Osteoblast (primary cell): ENCODE results near the gene TRIAP1. TPM values are rescaled to one million over a fixed set of nuclear protein-coding genes. Genes with fewer than 3 reads are reported as not detected.

Experiments used
- DNase-seq: peaks from one replicate; pipeline ENCODE4 v3.0.0; 2011; ENCODE audit warnings: low spot score, mixed read lengths; ENCODE audit not compliant: insufficient read length; ENCODE audit errors: missing footprints
- H2AFZ ChIP-seq: 2 replicates; pipeline ENCODE4 v1.6.0; 2011; ENCODE audit warnings: mild to moderate bottlenecking, low read length
- H3K27ac ChIP-seq: 2 replicates; pipeline ENCODE4 v1.5.1; 2011; ENCODE audit warnings: mild to moderate bottlenecking, low read depth, low read length, moderate library complexity
- H3K27me3 ChIP-seq: 2 replicates; pipeline ENCODE4 v1.6.0; 2012; ENCODE audit warnings: mild to moderate bottlenecking, control low read depth, inconsistent platforms, low read length, moderate library complexity; ENCODE audit not compliant: insufficient read depth
- H3K36me3 ChIP-seq: 2 replicates; pipeline ENCODE4 v1.5.1; 2011; ENCODE audit warnings: mild to moderate bottlenecking, low read length, control low read depth, moderate library complexity; ENCODE audit not compliant: insufficient read depth
- H3K4me1 ChIP-seq: 2 replicates; pipeline ENCODE4 v1.5.1; 2011; ENCODE audit warnings: mild to moderate bottlenecking, low read length, control low read depth, moderate library complexity; ENCODE audit not compliant: insufficient read depth
- H3K4me2 ChIP-seq: 2 replicates; pipeline ENCODE4 v1.6.0; 2011; ENCODE audit warnings: mild to moderate bottlenecking, low read length; ENCODE audit not compliant: insufficient read depth
- H3K4me3 ChIP-seq: fragments of 200-600 bp; sonication (generic); 3 replicates; pipeline ENCODE4 v1.5.1; 2012; ENCODE audit warnings: mild to moderate bottlenecking, low read length, inconsistent platforms; ENCODE audit not compliant: insufficient read depth
- H3K79me2 ChIP-seq: 2 replicates; pipeline ENCODE4 v1.6.0; 2012; ENCODE audit warnings: mild to moderate bottlenecking, low read length, control low read depth, inconsistent platforms; ENCODE audit not compliant: insufficient read depth
- H3K9me3 ChIP-seq: 2 replicates; pipeline ENCODE4 v1.5.1; 2011; ENCODE audit warnings: low read depth, low read length, control low read depth
- H4K20me1 ChIP-seq: 2 replicates; pipeline ENCODE4 v1.6.0; 2012; ENCODE audit warnings: mild to moderate bottlenecking, low read length, control low read depth; ENCODE audit not compliant: insufficient read depth
- total RNA-seq: library from RNA; depleted of rRNA; stranded (reverse); fragments of >200 nt; gene quantifications from 2 replicates; pipeline ENCODE4 v1.2.3, GENCODE V29; 2012
- TF ChIP-seq, protein P1 (sequence below): IDR thresholded peaks from 2 replicates; pipeline ENCODE4 v1.5.1; 2011; ENCODE audit warnings: mild to moderate bottlenecking, low read depth, low read length, moderate library complexity; ENCODE audit errors: extremely low read depth

Gene TRIAP1
- total RNA-seq, 1 donor = 19.9 TPM

DNA sequence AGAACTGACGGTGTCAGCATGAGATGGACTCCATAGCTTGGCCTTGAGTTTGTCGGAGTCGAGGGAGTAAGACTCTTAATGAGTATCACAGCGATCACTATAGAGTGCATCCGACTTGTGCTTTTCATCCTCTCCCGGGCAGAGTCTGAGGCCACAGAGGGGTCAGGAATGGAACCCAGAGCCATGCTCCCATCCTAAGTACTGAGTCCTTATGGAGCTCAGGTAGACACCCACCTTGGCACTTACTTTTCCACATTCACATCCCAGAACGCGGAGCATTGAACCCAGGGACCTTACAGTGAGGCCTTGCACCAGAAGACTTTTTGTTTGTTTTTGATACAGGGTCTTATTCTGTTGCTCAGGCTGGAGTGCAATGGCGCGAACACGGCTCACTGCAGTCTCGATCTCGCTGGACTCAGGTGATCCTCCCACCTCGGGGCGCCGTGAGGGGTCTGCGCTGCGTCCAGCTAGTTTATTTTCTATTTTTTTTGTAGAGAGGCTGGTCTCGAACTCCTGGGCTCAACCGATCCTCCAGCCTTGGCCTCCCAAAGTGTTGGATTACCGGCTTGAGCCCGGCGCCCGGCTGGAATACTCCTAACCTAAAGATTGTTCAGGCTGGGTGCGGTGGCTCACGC is 24.1 kb upstream of the TRIAP1 start:
- peak overlapping the region; percentile 87 for H2AFZ ChIP-seq
- peak overlapping the region; percentile 64 for H3K27ac ChIP-seq
- no peaks in the 10 kb centered on the region for H3K27me3 ChIP-seq
- H3K4me2 ChIP-seq = peak overlapping the region; percentile 89
- peaks cover 17% of the 10 kb centered on the region for H3K36me3 ChIP-seq
- TF ChIP-seq, protein P1, sequence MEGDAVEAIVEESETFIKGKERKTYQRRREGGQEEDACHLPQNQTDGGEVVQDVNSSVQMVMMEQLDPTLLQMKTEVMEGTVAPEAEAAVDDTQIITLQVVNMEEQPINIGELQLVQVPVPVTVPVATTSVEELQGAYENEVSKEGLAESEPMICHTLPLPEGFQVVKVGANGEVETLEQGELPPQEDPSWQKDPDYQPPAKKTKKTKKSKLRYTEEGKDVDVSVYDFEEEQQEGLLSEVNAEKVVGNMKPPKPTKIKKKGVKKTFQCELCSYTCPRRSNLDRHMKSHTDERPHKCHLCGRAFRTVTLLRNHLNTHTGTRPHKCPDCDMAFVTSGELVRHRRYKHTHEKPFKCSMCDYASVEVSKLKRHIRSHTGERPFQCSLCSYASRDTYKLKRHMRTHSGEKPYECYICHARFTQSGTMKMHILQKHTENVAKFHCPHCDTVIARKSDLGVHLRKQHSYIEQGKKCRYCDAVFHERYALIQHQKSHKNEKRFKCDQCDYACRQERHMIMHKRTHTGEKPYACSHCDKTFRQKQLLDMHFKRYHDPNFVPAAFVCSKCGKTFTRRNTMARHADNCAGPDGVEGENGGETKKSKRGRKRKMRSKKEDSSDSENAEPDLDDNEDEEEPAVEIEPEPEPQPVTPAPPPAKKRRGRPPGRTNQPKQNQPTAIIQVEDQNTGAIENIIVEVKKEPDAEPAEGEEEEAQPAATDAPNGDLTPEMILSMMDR = no peak
- peaks cover 65% of the 10 kb centered on the region for H3K79me2 ChIP-seq
- H4K20me1 ChIP-seq = peaks cover 35% of the 10 kb centered on the region
- no peaks in the 10 kb centered on the region for H3K9me3 ChIP-seq
- peaks cover 19% of the 10 kb centered on the region for H3K4me1 ChIP-seq
- no peak for DNase-seq
- H3K4me3 ChIP-seq = peak overlapping the region; percentile 82

DNA sequence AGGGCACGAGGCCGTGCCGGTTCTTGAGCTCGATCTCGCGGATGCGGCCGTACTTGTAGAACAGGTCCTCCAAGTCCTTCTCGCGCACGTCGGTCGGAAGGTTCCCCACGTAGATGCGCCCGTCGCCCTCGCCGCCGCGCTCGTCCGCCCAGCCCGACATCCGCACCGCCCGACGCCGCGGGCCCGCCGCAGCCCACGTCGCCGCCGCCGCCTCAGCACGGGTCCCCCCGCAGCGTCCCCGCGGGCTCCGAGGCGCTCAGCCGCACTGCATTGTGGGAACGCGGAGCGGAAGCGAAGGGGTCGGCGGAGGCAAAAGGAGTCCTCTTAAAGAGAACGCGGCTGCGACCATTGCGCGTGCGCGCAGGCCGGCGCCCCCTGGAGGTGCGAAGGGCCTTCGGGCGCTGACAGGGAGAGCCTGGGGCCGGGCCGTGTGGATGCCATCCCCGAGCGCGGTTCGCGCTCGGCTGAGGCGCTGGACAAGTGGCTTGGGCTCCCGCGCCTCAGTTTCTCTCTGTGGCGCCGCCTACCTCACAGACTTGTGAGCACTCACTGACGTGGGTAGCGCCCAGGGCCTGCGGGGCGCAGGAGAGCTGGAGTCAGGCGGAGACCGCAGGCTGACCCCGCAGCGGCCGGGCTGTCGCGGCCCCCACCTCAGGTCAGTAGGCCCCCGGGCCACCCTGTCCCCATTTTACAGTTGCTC is 23.4 kb upstream of the TRIAP1 start, which contains the start of gene SRSF9:
TSS of gene SRSF9 (minus strand) at position 299 of the 700 bp plus-strand sequence. CDS start at position 160, 139 bp downstream.
- H2AFZ ChIP-seq = peak within 1 kb of the TSS; percentile 87
- DNase-seq = peak; percentile 100
- peak within 1 kb of the TSS; percentile 89 for H3K4me2 ChIP-seq
- H4K20me1 ChIP-seq = peaks cover 36% of the 10 kb centered on the region
- TF ChIP-seq, protein P1 = peak; percentile 79
- no peaks in the 10 kb centered on the region for H3K9me3 ChIP-seq
- peaks cover 14% of the 10 kb centered on the region for H3K4me1 ChIP-seq
- peak within 1 kb of the TSS; percentile 77 for H3K27ac ChIP-seq
- H3K36me3 ChIP-seq = peaks cover 24% of the 10 kb centered on the region
- H3K79me2 ChIP-seq = peaks cover 71% of the 10 kb centered on the region
- H3K4me3 ChIP-seq = peak within 1 kb of the TSS; percentile 82
- no peaks in the 10 kb centered on the region for H3K27me3 ChIP-seq

DNA sequence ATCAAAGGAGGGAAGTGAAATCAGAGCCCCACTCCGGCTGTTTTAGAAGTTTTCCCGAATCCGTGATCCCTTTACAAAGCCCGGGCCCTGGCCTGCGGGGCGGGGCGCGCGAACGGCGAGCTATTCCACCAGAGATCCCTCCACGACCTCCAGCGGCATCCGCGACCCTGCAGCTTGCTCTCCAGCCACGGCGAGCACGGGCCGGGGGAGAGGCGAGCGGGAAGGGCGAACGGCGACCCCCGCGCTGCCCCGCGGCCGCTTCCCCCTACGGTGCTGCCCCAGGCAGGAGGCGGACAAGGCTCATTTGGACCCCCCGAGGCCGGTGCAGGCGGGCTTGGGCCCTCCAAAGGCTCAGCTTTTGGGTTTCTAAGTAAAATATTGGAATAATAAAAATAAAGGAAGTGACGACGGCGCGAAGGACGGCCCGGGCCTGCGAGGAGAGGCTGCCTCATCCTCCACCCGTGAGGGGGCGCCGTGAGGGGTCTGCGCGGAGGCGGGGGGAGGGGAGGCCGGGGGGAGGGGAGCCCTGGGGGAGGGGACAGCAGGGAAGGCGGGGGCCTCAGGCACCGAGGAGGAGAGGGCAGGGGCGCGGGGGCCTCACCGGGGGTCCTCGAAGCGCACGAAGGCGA is 22.8 kb upstream of the TRIAP1 start:
- peaks cover 39% of the 10 kb centered on the region for H4K20me1 ChIP-seq
- TF ChIP-seq, protein P1 = no peak
- no peaks in the 10 kb centered on the region for H3K9me3 ChIP-seq
- peak; percentile 85 for DNase-seq
- H3K36me3 ChIP-seq = peaks cover 30% of the 10 kb centered on the region
- peaks cover 78% of the 10 kb centered on the region for H3K79me2 ChIP-seq
- H3K27me3 ChIP-seq = no peaks in the 10 kb centered on the region
- peaks cover 10% of the 10 kb centered on the region for H3K4me1 ChIP-seq
- H3K27ac ChIP-seq = peak overlapping the region; percentile 77
- peak overlapping the region; percentile 89 for H3K4me2 ChIP-seq
- H2AFZ ChIP-seq = peak overlapping the region; percentile 67
- H3K4me3 ChIP-seq = peak overlapping the region; percentile 82
